GM12875 (cell line): ENCODE results near the gene GIGYF2.

ENCODE experiments used
- H3K4me3 ChIP-seq: one replicate; pipeline ENCODE4 v1.5.1; 2011; ENCODE audit warnings: low read depth, low read length, control low read depth
- TF ChIP-seq, protein P1 (sequence below): IDR thresholded peaks from 2 replicates; pipeline ENCODE4 v1.5.1; 2011; ENCODE audit warnings: low read depth, mild to moderate bottlenecking, control low read depth, inconsistent platforms, low read length, moderate library complexity, borderline replicate concordance; ENCODE audit not compliant: insufficient read depth

Gene GIGYF2

DNA sequence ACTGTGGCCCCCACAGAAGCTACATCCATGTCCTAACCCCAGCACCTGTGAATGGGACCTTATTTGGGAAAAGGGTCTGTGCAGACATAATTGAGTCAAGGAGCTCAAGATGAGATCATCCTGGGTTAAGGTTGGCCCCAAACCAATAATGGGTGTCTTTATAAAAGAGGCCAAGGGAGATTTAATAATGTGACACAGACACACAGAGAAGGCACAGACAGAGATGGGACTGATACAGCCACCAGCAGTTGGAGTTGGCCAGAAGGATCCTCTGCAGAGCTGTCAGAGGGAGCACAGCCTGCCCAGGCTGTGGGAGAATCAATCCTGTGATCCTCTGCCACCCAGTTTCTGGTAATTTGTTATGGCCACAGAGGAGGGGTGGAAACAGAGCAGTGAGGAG lies 199.0 kb downstream of the GIGYF2 start:
- TF ChIP-seq, protein P1, sequence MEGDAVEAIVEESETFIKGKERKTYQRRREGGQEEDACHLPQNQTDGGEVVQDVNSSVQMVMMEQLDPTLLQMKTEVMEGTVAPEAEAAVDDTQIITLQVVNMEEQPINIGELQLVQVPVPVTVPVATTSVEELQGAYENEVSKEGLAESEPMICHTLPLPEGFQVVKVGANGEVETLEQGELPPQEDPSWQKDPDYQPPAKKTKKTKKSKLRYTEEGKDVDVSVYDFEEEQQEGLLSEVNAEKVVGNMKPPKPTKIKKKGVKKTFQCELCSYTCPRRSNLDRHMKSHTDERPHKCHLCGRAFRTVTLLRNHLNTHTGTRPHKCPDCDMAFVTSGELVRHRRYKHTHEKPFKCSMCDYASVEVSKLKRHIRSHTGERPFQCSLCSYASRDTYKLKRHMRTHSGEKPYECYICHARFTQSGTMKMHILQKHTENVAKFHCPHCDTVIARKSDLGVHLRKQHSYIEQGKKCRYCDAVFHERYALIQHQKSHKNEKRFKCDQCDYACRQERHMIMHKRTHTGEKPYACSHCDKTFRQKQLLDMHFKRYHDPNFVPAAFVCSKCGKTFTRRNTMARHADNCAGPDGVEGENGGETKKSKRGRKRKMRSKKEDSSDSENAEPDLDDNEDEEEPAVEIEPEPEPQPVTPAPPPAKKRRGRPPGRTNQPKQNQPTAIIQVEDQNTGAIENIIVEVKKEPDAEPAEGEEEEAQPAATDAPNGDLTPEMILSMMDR: no peak
- H3K4me3 ChIP-seq: no peak overlapping the region

DNA sequence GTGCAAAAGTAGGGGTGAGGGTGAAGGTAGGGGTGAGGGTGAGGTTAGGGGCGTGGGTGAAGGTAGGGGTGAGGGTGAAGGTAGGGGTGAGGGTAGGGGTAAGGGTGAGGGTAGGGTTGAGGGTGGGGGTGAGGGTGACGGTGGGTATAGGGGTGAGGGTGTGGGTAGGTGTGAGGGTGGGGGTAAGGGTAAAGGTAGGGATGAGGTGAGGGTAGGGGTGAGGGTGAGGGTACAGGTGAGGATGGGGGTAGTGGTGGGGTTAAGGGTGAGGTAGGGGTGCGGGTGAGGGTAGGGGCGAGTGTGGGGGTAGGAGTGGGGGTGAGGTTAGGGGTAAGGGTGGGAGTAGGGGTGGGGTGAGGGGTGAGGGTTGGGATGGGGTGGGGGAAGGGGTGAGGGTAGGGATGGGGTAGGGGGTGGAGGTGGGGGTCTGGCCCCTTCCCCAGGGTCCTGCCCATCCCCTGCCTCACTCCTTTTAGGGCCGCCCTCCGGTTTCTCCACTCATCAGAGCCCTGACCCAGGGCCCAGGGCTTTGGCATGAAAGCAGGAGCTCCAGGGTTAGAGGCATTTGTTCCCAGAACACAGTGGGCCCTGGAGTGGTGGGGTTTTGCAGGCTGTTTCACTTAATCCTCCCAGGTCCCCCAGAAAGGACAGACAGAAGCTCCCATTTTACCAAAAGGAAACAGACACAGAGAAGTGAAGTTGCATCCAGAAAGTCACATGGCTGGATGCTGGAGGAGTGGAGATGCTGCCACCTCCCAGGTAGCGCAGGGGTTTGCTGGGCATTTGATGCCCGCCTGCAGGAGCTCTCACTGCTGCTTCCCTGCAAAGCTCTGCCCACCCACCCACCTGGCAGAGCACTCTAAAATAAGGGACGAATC lies 199.8 kb downstream of the GIGYF2 start:
- no peak overlapping the region for H3K4me3 ChIP-seq
- TF ChIP-seq, protein P1: no peak

DNA sequence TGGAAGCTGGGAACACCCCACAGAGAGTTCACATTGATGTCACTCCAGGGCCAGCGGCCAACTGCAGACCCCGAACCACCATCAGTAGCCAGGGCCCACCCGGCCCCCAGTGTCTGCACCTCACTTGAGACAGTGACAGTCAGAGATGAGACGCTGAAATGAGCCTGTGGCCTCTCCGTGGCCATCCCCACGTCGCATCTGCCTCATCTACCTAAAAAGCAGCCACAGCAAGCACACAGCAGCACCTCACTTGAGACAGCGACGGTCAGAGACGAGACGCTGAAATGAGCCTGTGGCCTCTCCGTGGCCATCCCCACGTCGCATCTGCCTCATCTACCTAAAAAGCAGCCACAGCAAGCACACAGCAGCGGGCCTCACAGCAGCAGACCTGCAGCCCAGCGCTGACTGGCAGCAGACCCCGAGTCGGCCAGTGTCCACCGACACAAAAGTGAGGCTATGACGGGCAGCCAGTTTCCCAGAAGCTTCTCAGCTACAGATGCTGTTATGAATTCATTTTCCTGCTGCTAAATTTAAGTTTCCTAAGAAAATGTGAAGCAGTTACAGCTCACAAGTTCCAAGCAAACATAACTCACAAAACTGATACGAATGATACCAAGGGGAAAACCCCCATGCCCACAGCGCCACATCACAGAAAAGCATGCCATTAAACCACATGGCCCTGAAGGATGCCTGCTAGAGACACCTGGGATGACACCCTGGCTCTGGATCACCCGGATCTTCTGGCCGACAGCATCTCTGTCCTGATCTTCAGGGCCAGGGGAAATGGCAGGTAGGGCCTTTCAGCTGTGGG lies 200.7 kb downstream of the GIGYF2 start:
- H3K4me3 ChIP-seq: no peak overlapping the region
- TF ChIP-seq, protein P1: no peak

DNA sequence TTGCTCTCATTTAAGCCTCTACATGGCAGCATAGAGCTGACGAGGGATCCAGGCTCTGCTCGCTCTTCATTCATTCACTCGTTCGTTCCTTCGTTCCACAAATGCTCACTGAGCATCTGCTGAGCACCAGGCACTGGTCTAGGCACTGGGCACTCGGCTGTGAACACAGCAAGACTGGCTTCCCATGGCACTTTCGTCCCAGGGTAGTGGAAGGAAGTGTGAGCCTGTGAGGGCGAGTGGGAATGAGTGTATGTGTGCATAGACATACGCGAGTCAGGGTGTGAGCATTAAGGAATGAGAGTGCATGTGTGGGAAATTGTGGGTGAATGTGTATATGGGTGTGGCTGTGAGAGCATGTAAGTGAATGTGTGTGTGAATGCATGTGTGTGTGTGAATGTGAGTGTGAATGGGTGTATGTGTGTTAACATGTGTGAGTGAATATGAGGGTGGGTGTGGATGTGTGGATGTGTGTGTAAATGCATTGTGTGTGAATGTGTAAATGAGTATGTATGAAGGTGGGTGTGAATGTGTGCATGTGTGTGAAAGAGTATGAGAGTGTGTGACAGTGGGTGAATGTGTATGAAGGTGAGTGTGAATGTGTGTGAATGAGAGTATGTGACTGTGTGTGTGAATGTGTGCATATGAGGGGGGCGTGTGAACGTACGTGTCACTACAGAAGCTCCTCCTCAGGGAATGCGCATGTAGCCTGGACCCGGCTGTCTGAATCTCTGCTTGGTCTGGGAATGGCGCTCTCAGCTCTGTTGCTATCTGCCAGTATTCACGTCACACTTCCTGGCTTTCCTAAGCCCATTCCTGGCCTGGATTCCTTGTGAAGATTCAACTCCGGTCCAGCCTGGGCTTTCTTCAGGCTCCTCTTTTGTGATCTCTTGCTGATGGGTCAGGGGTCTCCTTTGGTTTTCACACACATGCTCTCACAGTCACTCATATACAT lies 201.7 kb downstream of the GIGYF2 start:
- TF ChIP-seq, protein P1: no peak
- no peak overlapping the region for H3K4me3 ChIP-seq

DNA sequence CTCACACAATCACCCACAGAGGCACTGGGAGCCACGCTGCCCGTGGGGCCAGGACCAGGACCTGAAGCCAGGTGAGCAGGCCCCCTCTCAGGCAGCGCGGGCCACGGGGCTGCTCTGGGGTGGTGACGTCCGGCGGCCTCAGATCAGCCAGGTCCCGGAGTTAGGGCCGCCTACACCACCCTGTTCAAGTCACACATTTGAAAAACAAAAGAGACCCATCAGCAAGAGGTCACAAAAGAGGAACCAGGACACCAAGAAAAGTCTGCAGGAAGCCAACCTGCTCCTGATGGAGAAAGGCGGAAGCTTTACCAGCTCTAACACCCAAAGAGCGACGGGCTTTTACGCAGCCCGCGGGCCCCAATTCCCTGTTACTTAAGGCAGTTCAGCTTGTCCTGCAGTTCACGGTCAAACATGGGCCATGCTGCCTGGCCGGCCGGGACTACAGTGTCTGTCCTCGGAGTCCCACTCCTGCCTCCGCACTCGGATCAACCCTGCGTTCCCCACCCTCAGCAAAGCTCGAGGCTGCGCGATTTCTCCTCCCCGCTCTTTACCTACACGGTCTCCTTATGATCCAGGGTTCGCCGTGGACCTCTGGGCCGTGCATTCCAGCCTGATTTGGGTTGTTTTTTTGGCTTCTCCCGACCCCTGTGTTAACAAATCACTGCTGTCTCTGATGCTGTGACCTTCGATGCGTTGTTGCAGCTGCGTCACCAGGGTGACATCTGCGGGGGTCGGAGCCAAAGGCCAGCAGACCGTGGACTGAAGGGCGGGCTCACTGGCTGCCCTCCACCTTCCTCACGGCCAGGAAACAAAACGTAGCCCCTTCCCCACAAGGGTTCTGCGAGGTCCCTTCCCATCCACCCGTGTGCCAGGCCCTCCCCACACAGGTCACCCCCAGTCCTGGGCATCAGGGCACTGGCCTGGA lies 203.9 kb downstream of the GIGYF2 start:
- TF ChIP-seq, protein P1: no peak
- H3K4me3 ChIP-seq: no peak overlapping the region
